ENCODE measurements around the gene ADCY4.
"Not testable (repeated sequence)": the region's sequence is repeated elsewhere in the genome, so short reads cannot be mapped to it uniquely, and the experiment has no call there.

ADCY4 gene

GRCh38 chr14:24334431-24335291, at the start of gene ADCY4:
TSS of gene ADCY4 (minus strand) at chr14:24335071. CDS start at chr14:24334652, 419 bp downstream.
- DNase-seq (ENCODE audit: low read depth in 2 of 2): no peak

GRCh38 chr14:24384169-24384568, 49.3 kb upstream of the ADCY4 start:
- no peak for DNase-seq (ENCODE audit: low read depth in 2 of 2)

GRCh38 chr14:24382064-24382371, 47.1 kb upstream of the ADCY4 start:
- no peak for DNase-seq (ENCODE audit: low read depth in 2 of 2)

GRCh38 chr14:24381363-24382063, 46.6 kb upstream of the ADCY4 start:
- no peak for DNase-seq (ENCODE audit: low read depth in 2 of 2)

GRCh38 chr14:24379907-24380730, 45.2 kb upstream of the ADCY4 start:
- no peak for DNase-seq (ENCODE audit: low read depth in 2 of 2)

GRCh38 chr14:24378981-24379906, 44.4 kb upstream of the ADCY4 start:
- no peak for DNase-seq (ENCODE audit: low read depth in 2 of 2)

- DNase-seq (ENCODE audit: low read depth in 2 of 2): no peak
Measured at GRCh38 chr14:24378327-24378726, 43.5 kb upstream of the ADCY4 start.

GRCh38 chr14:24377657-24378056, 42.8 kb upstream of the ADCY4 start:
- no peak for DNase-seq (ENCODE audit: low read depth in 2 of 2)

GRCh38 chr14:24377126-24377525, 42.3 kb upstream of the ADCY4 start:
- DNase-seq (ENCODE audit: low read depth in 2 of 2): no peak

- no peak for DNase-seq (ENCODE audit: low read depth in 2 of 2)
Measured at GRCh38 chr14:24376448-24377070, 41.7 kb upstream of the ADCY4 start.

- DNase-seq (ENCODE audit: low read depth in 2 of 2): no peak
Measured at GRCh38 chr14:24372701-24373416, 38.0 kb upstream of the ADCY4 start.

- not testable (repeated sequence) for DNase-seq (ENCODE audit: low read depth in 2 of 2)
Measured at GRCh38 chr14:24371605-24372004, 36.7 kb upstream of the ADCY4 start.

GRCh38 chr14:24370748-24371147, 35.9 kb upstream of the ADCY4 start:
- DNase-seq (ENCODE audit: low read depth in 2 of 2): no peak

GRCh38 chr14:24369907-24370687, 35.2 kb upstream of the ADCY4 start:
- DNase-seq (ENCODE audit: low read depth in 2 of 2): no peak

GRCh38 chr14:24369463-24369862, 34.6 kb upstream of the ADCY4 start:
- no peak for DNase-seq (ENCODE audit: low read depth in 2 of 2)

GRCh38 chr14:24368562-24369252, 33.8 kb upstream of the ADCY4 start:
- DNase-seq (ENCODE audit: low read depth in 2 of 2): no peak

GRCh38 chr14:24368212-24368561, 33.3 kb upstream of the ADCY4 start:
- no peak for DNase-seq (ENCODE audit: low read depth in 2 of 2)

- no peak for DNase-seq (ENCODE audit: low read depth in 2 of 2)
Measured at GRCh38 chr14:24367514-24368211, 32.8 kb upstream of the ADCY4 start, which contains the start of gene NFATC4. TSS of gene NFATC4 (plus strand) at chr14:24368184. CDS start at chr14:24368341, 157 bp downstream.
